ENCODE measurements around the gene SGMS1.
"Not testable (repeated sequence)": the region's sequence is repeated elsewhere in the genome, so short reads cannot be mapped to it uniquely, and the experiment has no call there.

The SGMS1 gene

DNA sequence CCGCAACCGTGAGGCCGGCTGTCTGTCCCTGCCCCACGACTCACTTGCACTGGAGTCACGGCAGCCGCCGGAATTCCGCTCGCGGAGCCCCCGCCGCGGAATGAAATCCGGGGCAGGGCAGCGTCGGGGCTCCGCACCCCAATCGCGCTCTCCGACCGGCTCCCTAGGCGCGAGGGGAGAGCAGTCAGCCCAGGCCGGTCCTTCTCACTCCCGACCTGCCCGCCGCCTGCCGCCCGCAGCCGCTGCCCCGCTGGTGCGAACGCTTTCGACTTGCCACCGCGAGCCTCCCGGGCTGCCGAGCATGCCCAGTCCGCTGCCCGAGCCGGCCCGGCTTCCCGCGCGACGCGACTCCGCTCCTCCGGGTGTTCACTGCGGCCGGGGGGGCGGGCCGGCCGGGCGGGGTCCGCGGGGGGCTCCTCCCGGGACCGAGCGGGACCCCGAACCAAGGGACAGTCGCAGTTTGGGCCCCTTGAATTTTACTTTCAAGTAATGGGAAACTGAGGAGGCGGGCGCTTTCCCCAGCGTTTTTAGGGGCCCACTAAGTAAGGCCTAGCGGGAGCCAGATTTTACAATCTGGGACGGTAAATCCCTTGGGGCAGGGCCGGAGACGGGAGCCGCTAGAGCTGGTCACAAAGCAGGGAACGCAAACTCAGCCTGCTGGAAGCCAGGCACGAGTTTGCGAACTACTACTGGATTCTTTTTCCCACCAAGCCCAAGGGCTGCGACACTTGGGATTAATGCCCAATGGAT, at the start of gene SGMS1:
TSS of gene SGMS1 (minus strand) at position 294 of the 750 bp plus-strand sequence. CDS start 279,842 bp downstream, outside the sequence.
- TF ChIP-seq, protein P1, sequence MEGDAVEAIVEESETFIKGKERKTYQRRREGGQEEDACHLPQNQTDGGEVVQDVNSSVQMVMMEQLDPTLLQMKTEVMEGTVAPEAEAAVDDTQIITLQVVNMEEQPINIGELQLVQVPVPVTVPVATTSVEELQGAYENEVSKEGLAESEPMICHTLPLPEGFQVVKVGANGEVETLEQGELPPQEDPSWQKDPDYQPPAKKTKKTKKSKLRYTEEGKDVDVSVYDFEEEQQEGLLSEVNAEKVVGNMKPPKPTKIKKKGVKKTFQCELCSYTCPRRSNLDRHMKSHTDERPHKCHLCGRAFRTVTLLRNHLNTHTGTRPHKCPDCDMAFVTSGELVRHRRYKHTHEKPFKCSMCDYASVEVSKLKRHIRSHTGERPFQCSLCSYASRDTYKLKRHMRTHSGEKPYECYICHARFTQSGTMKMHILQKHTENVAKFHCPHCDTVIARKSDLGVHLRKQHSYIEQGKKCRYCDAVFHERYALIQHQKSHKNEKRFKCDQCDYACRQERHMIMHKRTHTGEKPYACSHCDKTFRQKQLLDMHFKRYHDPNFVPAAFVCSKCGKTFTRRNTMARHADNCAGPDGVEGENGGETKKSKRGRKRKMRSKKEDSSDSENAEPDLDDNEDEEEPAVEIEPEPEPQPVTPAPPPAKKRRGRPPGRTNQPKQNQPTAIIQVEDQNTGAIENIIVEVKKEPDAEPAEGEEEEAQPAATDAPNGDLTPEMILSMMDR (IDR thresholded peaks at IDR 0.05; ENCODE audit: low read depth, low read length, missing control alignments), result no peak
- peak; percentile 70 for DNase-seq
- Histone ChIP-seq H3K27me3 (replicated peaks) (no peaks in the 10 kb centered on the region), H3K27ac (peak within 1 kb of the TSS; percentile 97), H3K4me3 (ENCODE audit: low read depth, low read length) (peak within 1 kb of the TSS; percentile 83), H3K36me3 (replicated peaks) (no peaks in the 10 kb centered on the region)
- in situ Hi-C loops (cut with HindIII; ENCODE audit: low pct_ligation_motif_present, low sequenced_read_pairs), result no loop called here

DNA sequence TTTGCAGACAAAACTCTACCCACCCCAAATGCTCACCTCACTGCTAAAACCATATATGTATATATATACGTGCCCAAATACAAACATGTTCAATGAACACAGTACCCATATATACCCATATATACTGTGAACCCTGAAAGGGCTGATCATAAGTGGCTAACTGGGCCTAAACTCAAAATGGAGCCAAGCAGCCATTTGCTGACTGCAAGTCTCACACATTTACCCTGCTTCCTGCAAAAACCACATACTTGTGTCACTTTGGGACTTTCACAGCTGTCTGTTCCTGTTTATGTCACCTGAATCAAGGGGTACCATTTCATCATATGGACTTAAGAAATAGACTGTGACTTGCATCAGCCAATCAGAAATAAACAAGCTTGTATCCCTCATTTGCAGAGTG, 48.4 kb upstream of the SGMS1 start:
- H3K27me3 ChIP-seq (replicated peaks); in situ Hi-C loops (cut with HindIII; ENCODE audit: low pct_ligation_motif_present, low sequenced_read_pairs); DNase-seq; H3K36me3 ChIP-seq (replicated peaks); H3K4me3 ChIP-seq (ENCODE audit: low read depth, low read length); H3K27ac ChIP-seq: not testable (repeated sequence)

DNA sequence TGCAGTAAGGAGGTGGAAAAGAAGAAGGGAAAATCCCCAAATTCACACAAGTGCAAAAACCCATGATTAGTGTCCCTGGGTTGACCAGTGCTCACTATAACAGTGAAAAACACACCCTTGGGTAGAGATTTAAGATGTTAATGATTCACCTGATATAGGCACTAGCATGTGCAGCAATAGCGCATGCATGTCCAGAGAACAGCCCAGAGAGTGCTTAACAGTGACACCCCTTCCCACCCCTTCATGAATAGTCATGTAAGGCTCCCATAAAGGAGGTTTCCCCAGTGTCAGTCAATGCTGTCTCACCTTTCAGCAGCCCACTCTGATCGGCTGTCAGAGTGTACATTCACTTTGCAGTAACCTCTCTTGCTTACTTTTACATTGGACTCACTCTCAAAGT, 47.9 kb upstream of the SGMS1 start:
- DNase-seq; H3K27ac ChIP-seq; H3K4me3 ChIP-seq (ENCODE audit: low read depth, low read length); in situ Hi-C loops (cut with HindIII; ENCODE audit: low pct_ligation_motif_present, low sequenced_read_pairs); H3K36me3 ChIP-seq (replicated peaks); H3K27me3 ChIP-seq (replicated peaks): not testable (repeated sequence)

DNA sequence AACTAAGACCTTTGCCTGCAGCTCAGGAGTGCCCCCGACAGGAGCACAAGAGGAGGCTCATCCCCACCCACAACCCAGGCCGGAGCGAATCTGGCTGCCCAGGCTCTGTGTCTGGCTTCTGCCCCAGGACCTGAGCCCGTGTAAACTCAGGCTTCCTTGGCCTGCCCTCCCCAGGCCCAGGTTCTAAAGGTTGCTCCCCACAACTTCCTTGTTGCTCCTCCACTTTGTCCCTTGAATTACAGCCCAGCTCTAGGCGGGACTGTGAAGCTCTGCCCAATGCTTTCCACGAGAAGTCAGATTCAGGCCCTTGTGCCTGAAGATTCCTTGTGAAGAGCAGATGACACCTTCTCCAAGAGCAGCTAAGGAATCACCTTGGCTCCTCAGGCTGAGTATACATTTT, 46.2 kb upstream of the SGMS1 start:
- H3K27ac ChIP-seq; in situ Hi-C loops (cut with HindIII; ENCODE audit: low pct_ligation_motif_present, low sequenced_read_pairs); H3K27me3 ChIP-seq (replicated peaks); H3K4me3 ChIP-seq (ENCODE audit: low read depth, low read length); H3K36me3 ChIP-seq (replicated peaks); DNase-seq: not testable (repeated sequence)

DNA sequence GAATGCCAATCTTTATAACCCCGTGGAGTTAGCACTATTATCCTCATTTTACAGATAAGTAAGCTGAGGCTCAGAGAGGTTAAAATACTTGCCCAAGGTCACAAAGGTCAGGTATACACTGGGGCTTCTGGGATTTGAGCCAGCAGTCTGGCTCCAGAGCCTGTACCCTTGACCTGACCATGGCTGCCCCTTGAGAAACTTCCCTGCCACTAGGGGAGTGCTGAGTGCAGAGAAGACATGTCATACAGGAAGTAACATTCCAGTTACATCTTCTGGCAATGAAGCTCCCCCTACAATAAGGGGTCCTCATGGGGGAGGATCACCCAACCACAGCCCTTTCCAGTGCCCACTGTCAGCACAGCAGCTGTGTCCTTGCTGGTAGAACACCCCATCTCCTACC, 43.6 kb upstream of the SGMS1 start:
- DNase-seq; H3K27me3 ChIP-seq (replicated peaks); H3K27ac ChIP-seq; H3K4me3 ChIP-seq (ENCODE audit: low read depth, low read length); in situ Hi-C loops (cut with HindIII; ENCODE audit: low pct_ligation_motif_present, low sequenced_read_pairs); H3K36me3 ChIP-seq (replicated peaks): not testable (repeated sequence)

DNA sequence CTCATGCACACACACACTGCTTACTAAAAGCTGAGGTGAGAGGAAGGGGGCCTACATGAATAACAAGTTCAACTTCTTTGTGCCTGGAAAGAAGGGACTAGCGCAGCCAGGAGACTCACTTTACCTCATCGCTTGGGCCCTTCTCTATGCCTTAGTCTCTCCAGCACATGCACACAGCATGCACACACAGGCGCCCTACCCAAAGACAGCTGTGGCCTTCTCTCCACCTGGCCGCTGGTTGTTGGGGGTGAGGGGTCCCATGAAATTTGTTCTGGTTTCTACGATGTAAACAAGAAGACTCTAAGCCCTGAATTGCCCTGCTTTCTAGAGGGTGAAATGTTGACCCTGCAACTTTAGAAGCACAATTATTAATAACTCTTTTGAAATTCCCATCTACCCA, 38.7 kb upstream of the SGMS1 start:
- not testable (repeated sequence) for DNase-seq

DNA sequence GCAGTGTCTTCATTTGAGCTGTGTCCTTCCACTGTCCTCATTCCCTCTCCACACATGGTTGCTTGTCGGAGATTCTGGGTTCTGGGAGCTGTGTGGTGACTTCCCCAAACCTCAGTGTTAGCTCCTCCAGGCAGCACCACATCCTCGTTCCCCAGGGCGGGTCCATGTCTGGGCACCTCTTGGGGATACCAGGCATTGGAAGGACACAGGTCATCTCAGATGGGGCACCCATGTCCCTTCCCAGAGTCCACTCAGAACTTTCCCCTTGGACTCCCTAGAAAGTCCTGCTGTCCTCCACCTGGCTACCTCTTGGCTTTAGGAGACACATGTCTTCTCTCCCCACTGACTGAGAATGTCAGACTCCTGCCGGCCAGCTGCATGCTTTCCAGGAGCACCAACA, 37.8 kb upstream of the SGMS1 start:
- H3K27me3 ChIP-seq (replicated peaks); H3K27ac ChIP-seq; H3K36me3 ChIP-seq (replicated peaks); in situ Hi-C loops (cut with HindIII; ENCODE audit: low pct_ligation_motif_present, low sequenced_read_pairs); DNase-seq; H3K4me3 ChIP-seq (ENCODE audit: low read depth, low read length): not testable (repeated sequence)

More for the DNA sequence above, 38.7 kb upstream of the SGMS1 start:
- H3K4me3 ChIP-seq (ENCODE audit: low read depth, low read length); H3K27ac ChIP-seq; in situ Hi-C loops (cut with HindIII; ENCODE audit: low pct_ligation_motif_present, low sequenced_read_pairs); H3K27me3 ChIP-seq (replicated peaks); H3K36me3 ChIP-seq (replicated peaks): not testable (repeated sequence)

DNA sequence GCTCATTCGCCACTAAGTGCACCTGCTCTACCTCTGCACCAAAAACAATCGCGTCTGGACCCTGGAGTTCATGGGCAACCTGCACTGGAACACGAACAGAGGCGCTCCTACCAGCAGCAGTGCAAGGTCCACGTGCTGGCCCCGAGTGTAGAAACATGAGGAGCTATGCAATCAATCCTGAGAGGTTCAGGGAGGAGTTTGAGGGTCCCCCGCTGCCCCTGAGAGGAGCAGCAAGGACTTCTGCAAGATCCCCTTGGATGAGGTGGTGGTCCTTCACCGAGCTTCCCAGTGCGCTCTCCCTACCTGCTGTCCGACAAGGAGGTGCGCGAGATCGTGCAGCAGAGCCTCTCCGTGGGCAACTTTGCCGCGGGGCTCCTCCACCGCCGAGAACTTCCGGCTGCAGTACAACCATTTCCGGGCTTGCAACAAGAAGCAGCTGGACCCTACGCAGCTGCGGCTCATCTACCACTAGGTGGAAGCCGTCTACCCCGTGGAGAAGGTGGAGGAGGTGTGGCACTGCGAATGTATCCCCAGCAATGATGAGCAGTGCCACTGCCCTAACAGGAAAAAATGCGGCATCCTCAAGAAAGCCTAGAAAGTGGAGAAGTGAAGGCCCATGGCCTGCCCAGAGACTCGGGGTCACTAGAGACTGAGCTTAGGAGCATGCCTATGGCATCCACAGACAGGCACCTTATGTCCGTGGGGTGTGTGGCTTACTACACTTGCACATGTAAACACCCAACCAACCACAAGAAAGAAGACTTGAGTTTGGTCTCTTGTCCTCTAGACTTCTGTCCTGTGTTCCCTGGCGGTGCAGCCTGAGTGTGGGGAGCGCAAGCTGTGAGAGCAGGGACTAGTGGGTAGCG, 36.3 kb upstream of the SGMS1 start:
- peak overlapping the region; percentile 46 for H3K4me3 ChIP-seq (ENCODE audit: low read depth, low read length)
- H3K27ac ChIP-seq; H3K27me3 ChIP-seq (replicated peaks); DNase-seq; H3K36me3 ChIP-seq (replicated peaks); in situ Hi-C loops (cut with HindIII; ENCODE audit: low pct_ligation_motif_present, low sequenced_read_pairs): not testable (repeated sequence)
- TF ChIP-seq, protein P1 (IDR thresholded peaks at IDR 0.05; ENCODE audit: low read depth, low read length, missing control alignments), result peak; percentile 46

DNA sequence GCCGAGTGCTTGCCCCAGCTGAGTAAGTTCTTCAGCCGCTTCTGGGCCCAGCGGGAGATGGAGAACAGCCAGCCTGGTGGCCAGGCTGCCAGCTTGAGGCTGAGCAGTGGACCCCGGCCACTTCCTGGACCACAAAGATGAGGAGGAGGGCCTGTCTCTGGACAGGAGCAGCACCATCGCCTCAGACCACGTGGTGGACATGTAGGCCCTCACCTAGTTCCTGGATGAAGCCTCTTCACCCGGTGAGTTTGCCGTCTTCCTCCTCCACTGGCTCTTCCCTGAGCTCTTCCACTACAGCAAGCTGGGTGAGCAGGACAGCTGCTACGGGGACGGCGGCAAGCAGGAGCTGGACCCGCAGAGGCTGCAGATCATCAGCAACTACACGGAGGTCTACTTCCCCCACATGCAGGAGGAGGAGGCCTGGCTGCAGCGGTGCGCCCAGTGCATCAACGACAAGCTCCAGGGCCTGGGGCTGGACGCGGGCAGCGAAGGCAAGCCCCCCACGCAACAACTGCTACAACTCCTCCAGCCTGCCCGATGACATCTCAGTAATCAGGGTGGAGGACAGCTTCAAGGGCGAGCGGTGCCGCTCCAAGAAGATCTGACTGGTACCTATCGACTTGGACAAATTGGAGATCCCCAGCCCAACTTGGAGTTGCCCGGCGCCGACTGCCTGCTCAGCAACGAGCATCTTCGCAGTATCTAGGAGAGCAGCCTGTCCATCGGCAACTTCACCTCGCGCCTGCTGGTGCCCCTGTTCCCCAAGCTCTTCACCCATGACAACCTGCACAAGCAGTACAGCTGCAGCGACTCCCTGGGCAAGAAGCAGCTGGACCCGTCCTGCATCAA, 35.5 kb upstream of the SGMS1 start:
- H3K27me3 ChIP-seq (replicated peaks); H3K27ac ChIP-seq; DNase-seq; H3K36me3 ChIP-seq (replicated peaks); in situ Hi-C loops (cut with HindIII; ENCODE audit: low pct_ligation_motif_present, low sequenced_read_pairs): not testable (repeated sequence)
- H3K4me3 ChIP-seq (ENCODE audit: low read depth, low read length), result peak overlapping the region; percentile 46

Measured in brain microvascular endothelial cell (primary cell).